ENCODE results near the gene MCC. TPM values are rescaled to one million over a fixed set of nuclear protein-coding genes. Genes with fewer than 3 reads are reported as not detected.

The MCC gene
- total and polyA plus RNA-seq, 2 of the 4 experiments (the other 2 are of a cell fraction) = 5.0 to 20.6 TPM

GRCh38 chr5:113437111-113437510 is 51.1 kb downstream of the MCC start:
- no peak overlapping the region for H3K9ac ChIP-seq (ENCODE audit: low read depth, low read length)
- H2BK120ac ChIP-seq (ENCODE audit: low read depth, low read length) = no peak overlapping the region
- no peak overlapping the region for H4K8ac ChIP-seq (ENCODE audit: low read depth in 2 of 2, low read length in 2 of 2)
- H3K23ac ChIP-seq (ENCODE audit: low read depth, low read length) = no peak overlapping the region
- no peak overlapping the region for H2BK15ac ChIP-seq (ENCODE audit: low read depth, low read length)
- no peaks in the 10 kb centered on the region for H4K20me1 ChIP-seq (ENCODE audit: insufficient read depth, low read length)
- TF ChIP-seq MXI1 (IDR thresholded peaks at IDR 0.05; ENCODE audit: borderline replicate concordance, low read depth, low read length) (no peak), FOS (IDR thresholded peaks at IDR 0.05; ENCODE audit: low read depth, low read length) (no peak), CEBPB (IDR thresholded peaks at IDR 0.05; ENCODE audit: low read depth, low read length) (no peak), CHD1 (IDR thresholded peaks at IDR 0.05; ENCODE audit: low read depth, low read length) (no peak), MAZ (IDR thresholded peaks at IDR 0.05; ENCODE audit: borderline replicate concordance, low read depth, low read length) (no peak), RFX5 (IDR thresholded peaks at IDR 0.05; ENCODE audit: low read depth, low read length) (no peak), SMC3 (IDR thresholded peaks at IDR 0.05; ENCODE audit: low read depth, low read length) (no peak), POLR2A (IDR thresholded peaks at IDR 0.05; ENCODE audit: low read depth, low read length) (no peak), RCOR1 (IDR thresholded peaks at IDR 0.05; ENCODE audit: insufficient replicate concordance, low read length) (no peak), NFE2L2 (IDR thresholded peaks at IDR 0.05; ENCODE audit: low read depth, low read length) (no peak), ELK1 (IDR thresholded peaks at IDR 0.05; ENCODE audit: borderline replicate concordance, low read depth, low read length) (no peak), MAFK (IDR thresholded peaks at IDR 0.05; ENCODE audit: low read depth, low read length) (no peak), BHLHE40 (IDR thresholded peaks at IDR 0.05; ENCODE audit: low read depth, low read length) (no peak), RAD21 (IDR thresholded peaks at IDR 0.05; ENCODE audit: low read length) (no peak)
- TF ChIP-seq, protein P1, sequence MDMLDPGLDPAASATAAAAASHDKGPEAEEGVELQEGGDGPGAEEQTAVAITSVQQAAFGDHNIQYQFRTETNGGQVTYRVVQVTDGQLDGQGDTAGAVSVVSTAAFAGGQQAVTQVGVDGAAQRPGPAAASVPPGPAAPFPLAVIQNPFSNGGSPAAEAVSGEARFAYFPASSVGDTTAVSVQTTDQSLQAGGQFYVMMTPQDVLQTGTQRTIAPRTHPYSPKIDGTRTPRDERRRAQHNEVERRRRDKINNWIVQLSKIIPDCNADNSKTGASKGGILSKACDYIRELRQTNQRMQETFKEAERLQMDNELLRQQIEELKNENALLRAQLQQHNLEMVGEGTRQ (IDR thresholded peaks at IDR 0.05; ENCODE audit: low read depth, low read length) = no peak
- TF ChIP-seq, protein P2, sequence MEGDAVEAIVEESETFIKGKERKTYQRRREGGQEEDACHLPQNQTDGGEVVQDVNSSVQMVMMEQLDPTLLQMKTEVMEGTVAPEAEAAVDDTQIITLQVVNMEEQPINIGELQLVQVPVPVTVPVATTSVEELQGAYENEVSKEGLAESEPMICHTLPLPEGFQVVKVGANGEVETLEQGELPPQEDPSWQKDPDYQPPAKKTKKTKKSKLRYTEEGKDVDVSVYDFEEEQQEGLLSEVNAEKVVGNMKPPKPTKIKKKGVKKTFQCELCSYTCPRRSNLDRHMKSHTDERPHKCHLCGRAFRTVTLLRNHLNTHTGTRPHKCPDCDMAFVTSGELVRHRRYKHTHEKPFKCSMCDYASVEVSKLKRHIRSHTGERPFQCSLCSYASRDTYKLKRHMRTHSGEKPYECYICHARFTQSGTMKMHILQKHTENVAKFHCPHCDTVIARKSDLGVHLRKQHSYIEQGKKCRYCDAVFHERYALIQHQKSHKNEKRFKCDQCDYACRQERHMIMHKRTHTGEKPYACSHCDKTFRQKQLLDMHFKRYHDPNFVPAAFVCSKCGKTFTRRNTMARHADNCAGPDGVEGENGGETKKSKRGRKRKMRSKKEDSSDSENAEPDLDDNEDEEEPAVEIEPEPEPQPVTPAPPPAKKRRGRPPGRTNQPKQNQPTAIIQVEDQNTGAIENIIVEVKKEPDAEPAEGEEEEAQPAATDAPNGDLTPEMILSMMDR (conservative IDR thresholded peaks at IDR 0.05; ENCODE audit: low read depth, low read length) = no peak
- no peak overlapping the region for H3K4ac ChIP-seq (ENCODE audit: low read depth, low read length)
- POLR2A ChIA-PET (ENCODE audit: unreplicated experiment) = no interaction called here
- H3K18ac ChIP-seq (ENCODE audit: low read depth, low read length) = no peak overlapping the region
- no TSS peak for BruUV-seq (replicated peaks)
- DNase-seq (no peak), ATAC-seq (ENCODE audit: low read depth) (no peak)
- no peak overlapping the region for H3K4me2 ChIP-seq (ENCODE audit: low read depth, low read length)
- H4K91ac ChIP-seq (ENCODE audit: insufficient read depth, low read depth, low read length) = no peak overlapping the region
- no peaks in the 10 kb centered on the region for H3K27me3 ChIP-seq (ENCODE audit: control insufficient read depth, insufficient read depth, low read length)
- intact Hi-C loops (cut with micrococcal nuclease) (no loop called here), dilution Hi-C loops (cut with HindIII; ENCODE audit: low sequenced_read_pairs, unreplicated experiment) (no loop called here), in situ Hi-C loops (cut with MboI; ENCODE audit: low sequenced_read_pairs) (no loop called here)
- no peak overlapping the region for H2AFZ ChIP-seq (replicated peaks; ENCODE audit: low read length, poor library complexity)
- H2BK5ac ChIP-seq (ENCODE audit: low read depth, low read length, poor library complexity, severe bottlenecking) = no peak overlapping the region
- no CpG with 5 or more reads among the region's 1 CpG for WGBS, 2 experiments (ENCODE audit: extremely low coverage in 2 of 2, insufficient read length in 1 of 2)
- H3K9me1 ChIP-seq (ENCODE audit: insufficient read depth, low read length) = no peaks in the 10 kb centered on the region
- CTCF ChIA-PET = interaction anchor here (1.3 kb wide), 1 partner anchor 13 kb away, joined by 4 read pairs; no protein-coding TSS in a partner anchor
- no peaks in the 10 kb centered on the region for H3K9me3 ChIP-seq (ENCODE audit: control insufficient read depth, insufficient read depth, low read length)
- H3K14ac ChIP-seq (replicated peaks; ENCODE audit: low read depth, low read length) = no peak overlapping the region
- H2AK9ac ChIP-seq (replicated peaks; ENCODE audit: low read depth, low read length, poor library complexity) = no peak overlapping the region
- H2BK20ac ChIP-seq (ENCODE audit: low read depth, low read length) = no peak overlapping the region
- no peak overlapping the region for H3K27ac ChIP-seq (ENCODE audit: insufficient read depth, low read length)
- no peak overlapping the region for H4K5ac ChIP-seq (ENCODE audit: low read depth, low read length)
- H3K56ac ChIP-seq (ENCODE audit: extremely low read depth, insufficient read depth, low read length) = no peak overlapping the region
- H3K79me1 ChIP-seq (ENCODE audit: low read depth in 1 of 2, low read length in 2 of 2) = no peaks in the 10 kb centered on the region
- no peak overlapping the region for H2AK5ac ChIP-seq (ENCODE audit: low read depth, low read length)
- H3K4me1 ChIP-seq (ENCODE audit: control insufficient read depth, insufficient read depth, low read length) = no peaks in the 10 kb centered on the region
- H3K36me3 ChIP-seq (ENCODE audit: control insufficient read depth, insufficient read depth, low read length) = peaks cover 2% of the 10 kb centered on the region; the same call in 1 of the 2 replicates
- H3K4me3 ChIP-seq (ENCODE audit: insufficient read depth, low read depth, low read length) = no peak overlapping the region
